ENCODE results near the gene RNF212. TPM values are rescaled to one million over a fixed set of nuclear protein-coding genes. Genes with fewer than 3 reads are reported as not detected.

Gene RNF212
- total RNA-seq, 4 donors from 2014 or later: 6.7 to 31.1 (median 8.6) TPM

DNA sequence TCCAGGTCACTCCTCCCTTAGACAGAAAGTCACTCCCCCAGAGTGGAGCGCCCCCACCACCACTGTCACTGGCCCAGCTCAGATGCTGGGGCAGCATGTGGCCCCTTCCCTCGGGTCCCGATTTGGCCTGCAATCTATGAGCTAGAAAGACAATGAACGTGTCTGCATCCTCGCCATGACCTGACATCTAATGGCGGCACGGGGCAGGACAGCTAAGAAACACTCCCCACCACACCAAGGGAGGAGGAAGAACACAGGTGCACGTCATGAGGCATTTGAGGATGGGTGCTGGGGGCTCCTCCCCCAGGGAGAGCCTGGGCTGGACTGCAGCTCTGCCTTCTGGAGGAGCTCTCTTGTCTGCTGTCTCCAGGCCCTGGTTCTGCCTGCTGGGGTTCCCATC, 8.7 kb downstream of the RNF212 start:
- Histone ChIP-seq H3K36me3 (no peaks in the 10 kb centered on the region), H3K27me3 (no peaks in the 10 kb centered on the region), H3K9me3 (no peaks in the 10 kb centered on the region), H3K4me3 (replicated peaks in 1 of 3) (no peak overlapping the region), H3K27ac (no peak overlapping the region), H3K4me1 (no peaks in the 10 kb centered on the region)
- TF ChIP-seq POLR2A (IDR thresholded peaks at IDR 0.05) (no peak), CTCF (IDR thresholded peaks at IDR 0.05) (no peak)
- intact Hi-C loops (cut with DNase I): no loop called here
- WGBS, 2 donors: 90 to 93% methylated on average over 8 of the region's 8 CpGs
- no peak for DNase-seq

DNA sequence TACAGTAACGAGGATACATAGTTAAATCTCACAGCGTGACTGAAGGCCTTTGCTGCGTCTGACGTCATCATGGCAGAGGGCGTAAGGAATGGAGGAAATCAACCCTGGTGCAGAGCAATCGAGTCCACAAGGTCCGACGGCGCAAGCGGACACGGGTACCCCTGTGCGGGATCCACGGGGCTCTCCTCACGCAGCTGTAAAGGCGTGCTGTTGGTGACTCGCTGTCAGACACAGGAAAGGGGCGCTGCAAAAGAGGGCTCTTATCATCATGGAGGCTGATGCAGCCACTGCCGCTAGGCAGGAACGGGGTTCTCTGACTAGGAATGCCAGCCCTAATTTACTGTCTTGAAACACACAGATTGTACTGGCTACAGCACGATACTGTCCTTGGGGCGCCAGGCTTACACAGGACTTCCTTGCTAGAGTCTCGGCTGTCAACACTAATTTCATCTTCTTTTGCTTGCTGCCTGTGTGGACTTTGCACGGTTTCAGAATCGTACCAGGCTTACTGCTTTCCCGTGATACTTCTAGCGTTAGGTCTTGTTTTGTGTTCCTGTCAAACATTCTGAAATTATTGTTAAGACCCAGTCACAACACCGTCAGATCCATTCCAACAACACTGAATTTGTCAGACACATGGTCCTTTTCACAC, 13.6 kb downstream of the RNF212 start:
- no peaks in the 10 kb centered on the region for H3K36me3 ChIP-seq

DNA sequence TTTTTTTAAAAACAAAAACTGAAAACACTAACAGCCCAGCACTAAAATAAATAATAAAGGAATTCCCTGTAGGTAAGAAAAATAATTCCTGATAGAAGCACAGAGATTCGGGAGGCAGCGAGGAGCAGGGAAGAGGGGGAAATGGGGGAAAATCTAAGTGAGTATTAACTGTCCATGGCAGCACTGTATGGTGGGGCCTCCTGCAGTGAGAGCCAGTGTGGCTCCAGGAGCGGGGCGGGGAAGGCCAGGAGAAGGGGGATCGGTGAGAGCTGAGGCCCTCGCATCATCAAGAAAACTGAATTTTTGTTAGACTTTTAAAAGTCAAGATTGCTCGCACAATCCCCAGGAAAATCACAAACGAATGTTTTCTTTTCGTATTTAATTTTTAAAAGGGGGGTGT, 14.1 kb downstream of the RNF212 start:
- intact Hi-C loops (cut with DNase I): no loop called here

More for the DNA sequence above, 13.6 kb downstream of the RNF212 start:
- H3K27me3 ChIP-seq: no peaks in the 10 kb centered on the region
- H3K9me3 ChIP-seq: no peaks in the 10 kb centered on the region
- 91 to 93% methylated on average over 27 of the region's 27 CpGs for WGBS, 2 donors
- no peak overlapping the region for H3K27ac ChIP-seq
- no peak for DNase-seq
- H3K4me1 ChIP-seq: no peaks in the 10 kb centered on the region
- TF ChIP-seq CTCF (IDR thresholded peaks at IDR 0.05) (no peak), POLR2A (IDR thresholded peaks at IDR 0.05) (no peak)
- intact Hi-C loops (cut with DNase I): no loop called here
- no peak overlapping the region for H3K4me3 ChIP-seq (replicated peaks in 1 of 3)

GRCh38 chr4:1098311-1098925, 14.9 kb downstream of the RNF212 start:
- Histone ChIP-seq H3K36me3 (no peaks in the 10 kb centered on the region), H3K9me3 (no peaks in the 10 kb centered on the region), H3K27me3 (no peaks in the 10 kb centered on the region), H3K4me3 (replicated peaks in 1 of 3) (no peak overlapping the region), H3K4me1 (peaks cover 0 to 10% of the 10 kb centered on the region in 2 donors), H3K27ac (no peak overlapping the region)
- intact Hi-C loops (cut with DNase I): no loop called here
- TF ChIP-seq CTCF (IDR thresholded peaks at IDR 0.05) (no peak), POLR2A (IDR thresholded peaks at IDR 0.05) (no peak)
- DNase-seq: no peak
- WGBS, 2 donors: 93 to 97% methylated on average over 7 to 8 of the region's 8 CpGs

More for the DNA sequence above, 14.1 kb downstream of the RNF212 start:
- 92 to 95% methylated on average over 9 of the region's 9 CpGs for WGBS, 2 donors
- Histone ChIP-seq H3K27me3 (no peaks in the 10 kb centered on the region), H3K36me3 (no peaks in the 10 kb centered on the region), H3K4me1 (peaks cover 0 to 2% of the 10 kb centered on the region in 2 donors), H3K27ac (no peak overlapping the region), H3K9me3 (no peaks in the 10 kb centered on the region), H3K4me3 (replicated peaks in 1 of 3) (no peak overlapping the region)
- TF ChIP-seq POLR2A (IDR thresholded peaks at IDR 0.05): no peak
- no peak for TF ChIP-seq CTCF (IDR thresholded peaks at IDR 0.05)
- DNase-seq: no peak

DNA sequence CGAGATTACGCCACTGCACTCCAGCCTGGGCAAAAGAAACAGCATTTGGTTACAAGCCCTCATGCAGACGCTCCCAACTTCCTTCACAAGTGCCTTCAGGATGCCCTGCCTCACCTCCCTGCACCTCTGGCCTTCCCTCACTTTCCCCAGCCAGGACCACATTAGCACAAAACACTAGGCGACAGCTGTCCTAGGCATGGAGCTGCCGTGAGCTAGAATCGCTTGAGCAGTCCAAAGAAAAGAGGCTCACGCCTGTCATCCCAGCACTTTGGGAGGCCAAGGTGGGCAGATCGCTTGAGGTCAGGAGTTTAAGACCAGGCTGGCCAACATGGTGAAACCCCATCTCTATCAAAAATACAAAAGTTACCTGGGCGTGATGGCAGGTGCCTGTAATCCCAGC, 15.8 kb downstream of the RNF212 start:
- Histone ChIP-seq H3K4me3 (replicated peaks in 1 of 3) (no peak overlapping the region), H3K9me3 (no peaks in the 10 kb centered on the region), H3K36me3 (no peaks in the 10 kb centered on the region), H3K27ac (no peak overlapping the region), H3K4me1 (peaks cover 2 to 19% of the 10 kb centered on the region in 2 donors), H3K27me3 (no peaks in the 10 kb centered on the region)
- DNase-seq: no peak
- 89 to 95% methylated on average over 9 of the region's 9 CpGs for WGBS, 2 donors
- intact Hi-C loops (cut with DNase I): no loop called here
- TF ChIP-seq CTCF (IDR thresholded peaks at IDR 0.05) (no peak), POLR2A (IDR thresholded peaks at IDR 0.05) (no peak)

Data from thyroid gland (tissue), 4 donors.